Gastrocnemius medialis (tissue), 4 donors: Measurements from ENCODE around the gene TUSC7.

ENCODE experiments used
- CTCF ChIP-seq, 5 experiments: fragments of 450-650 bp in 3 of 5; fragments of 200-600 bp in 2 of 5; sonication (generic) in 2 of 5; IDR thresholded peaks in 4 of 5; conservative IDR thresholded peaks in 1 of 5; 1 replicate in 4 of 5; 2 replicates in 1 of 5; pipeline ENCODE4 v1.5.1; 2016 to 2019; ENCODE audit warnings: antibody characterized with exemption in 5 of 5, mild to moderate bottlenecking in 3 of 5, moderate library complexity in 3 of 5
- POLR2A ChIP-seq, 2 donors: fragments of 450-650 bp; IDR thresholded peaks; one replicate each; pipeline ENCODE4 v1.6.1; 2017; ENCODE audit warnings: antibody characterized with exemption in 2 of 2, mild to moderate bottlenecking in 2 of 2, moderate library complexity in 2 of 2

GRCh38 chr3:116709479-116709878 lies at the start of gene TUSC7:
- TF ChIP-seq CTCF (IDR thresholded peaks at IDR 0.05 in 4 of 5, conservative IDR thresholded peaks at IDR 0.05 in 1 of 5) (no peak), POLR2A (IDR thresholded peaks at IDR 0.05) (no peak)
